Motor neuron (in vitro differentiated cells): Measurements from ENCODE around the gene FGF11. TPM values are rescaled to one million over a fixed set of nuclear protein-coding genes. Genes with fewer than 3 reads are reported as not detected.
"Not testable (repeated sequence)": the region's sequence is repeated elsewhere in the genome, so short reads cannot be mapped to it uniquely, and the experiment has no call there.

ENCODE experiments used
- ATAC-seq, 8 experiments: fragments of 200-7000 bp; cut with Tn5 transposase; replicated peaks in 6 of 8; 2 replicates each; pipeline ENCODE4 v1.8.0; 2021; ENCODE audit warnings: mild to moderate bottlenecking in 8 of 8, moderate library complexity in 8 of 8
- H3K27ac ChIP-seq, 2 donors: fragments of 250-450 bp; sonication (Bioruptor Pico); 2 replicates each; pipeline ENCODE4 v1.9.0; 2021; ENCODE audit warnings: antibody characterized with exemption in 2 of 2, mild to moderate bottlenecking in 2 of 2, moderate library complexity in 1 of 2
- H3K4me1 ChIP-seq, 2 donors: fragments of 250-450 bp; sonication (Bioruptor Pico); replicated peaks in 1 of 2; 2 replicates each; pipeline ENCODE4 v1.6.1; 2021; ENCODE audit warnings: antibody characterized with exemption in 2 of 2, mild to moderate bottlenecking in 2 of 2, moderate library complexity in 1 of 2
- H3K4me3 ChIP-seq, 5 donors: fragments of 250-450 bp; sonication (Bioruptor Pico); 2 replicates each; pipeline ENCODE4 v1.9.0; 2021; ENCODE audit warnings: antibody characterized with exemption in 5 of 5, mild to moderate bottlenecking in 5 of 5, moderate library complexity in 4 of 5
- WGBS, 10 experiments: fragments of 450-650 bp; shearing (Covaris generic); methylation state at CpG; one replicate each; pipeline ENCODE4 v1.0.0; 2022; 5-methylcytosine and 5-hydroxymethylcytosine counted together
- in situ Hi-C, 9 experiments: fragments of 400-800 bp; cut with MboI; loops; one replicate each; pipeline ENCODE4 v1.15.0; 2021; ENCODE audit warnings: low sequenced_read_pairs in 9 of 9, low pct_unique_long_range_greater_than_20kb in 2 of 9; ENCODE audit not compliant: unreplicated experiment in 9 of 9
- total RNA-seq, 8 experiments: library from RNA; unstranded; fragments of 300-600 nt; gene quantifications; 2 replicates each; pipeline versions ENCODE4 v1.2.3 to v1.2.4, GENCODE V29; 2022

Gene FGF11
- total RNA-seq, 8 experiments from 2014 or later, result 0.61 to 17.4 (median 7.1) TPM

DNA sequence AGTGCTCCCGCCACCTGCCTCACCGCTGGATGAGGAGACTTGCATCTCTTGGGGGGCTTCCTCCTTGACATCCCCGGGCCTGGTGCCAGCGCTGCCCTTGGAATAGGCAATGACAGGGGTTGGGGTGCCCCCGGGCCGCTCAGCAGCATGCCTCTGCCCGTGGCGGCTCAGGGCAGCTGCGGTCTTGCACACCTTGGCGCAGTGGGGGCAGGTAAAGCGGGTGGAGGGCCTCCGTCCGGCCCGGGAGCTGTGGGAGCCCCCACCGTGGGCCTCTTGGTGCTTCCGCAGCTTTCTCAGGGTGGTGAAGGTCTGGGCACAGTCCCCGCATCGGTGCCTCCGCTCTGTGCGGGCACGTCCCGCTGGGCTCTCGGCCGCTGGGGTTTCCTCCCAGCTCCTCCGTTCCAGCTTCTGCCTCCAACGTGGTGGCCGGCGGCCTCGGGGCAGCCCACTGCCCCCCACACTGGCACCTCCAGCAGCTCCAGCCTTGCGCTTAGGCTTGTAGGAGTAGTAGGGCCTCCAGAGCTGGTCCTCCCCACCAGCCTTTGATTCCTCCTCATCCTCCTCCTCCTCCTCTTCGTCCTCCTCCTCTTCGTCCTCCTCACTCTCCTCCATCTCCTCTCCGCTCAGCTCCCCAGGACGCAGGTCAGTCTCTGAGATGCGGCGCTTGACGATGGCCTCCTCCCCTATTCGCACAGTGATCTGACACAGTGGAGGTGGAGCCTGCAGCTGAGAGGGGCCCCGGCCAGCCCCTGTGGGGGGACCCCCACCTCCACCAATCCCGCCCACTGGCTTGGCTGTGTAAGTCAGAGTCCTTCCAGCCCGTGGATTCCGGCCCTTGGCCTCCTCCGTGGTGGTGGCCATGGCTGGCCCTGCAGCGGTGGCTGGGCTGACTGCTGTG lies 23.4 kb downstream of the FGF11 start:
- no peak overlapping the region for H3K4me3 ChIP-seq
- in situ Hi-C loops, result no loop called here
- no peak overlapping the region for H3K27ac ChIP-seq
- peak in 5 of 8 experiments; percentile 49 to 62 (median 57) for ATAC-seq
- 40 to 100% (median 95%) methylated on average over 1 to 6 of the region's 44 CpGs; no CpG with 5 or more reads in 5 of the 10 experiments for WGBS, 10 experiments
- peaks cover 5 to 8% of the 10 kb centered on the region in 2 donors for H3K4me1 ChIP-seq

DNA sequence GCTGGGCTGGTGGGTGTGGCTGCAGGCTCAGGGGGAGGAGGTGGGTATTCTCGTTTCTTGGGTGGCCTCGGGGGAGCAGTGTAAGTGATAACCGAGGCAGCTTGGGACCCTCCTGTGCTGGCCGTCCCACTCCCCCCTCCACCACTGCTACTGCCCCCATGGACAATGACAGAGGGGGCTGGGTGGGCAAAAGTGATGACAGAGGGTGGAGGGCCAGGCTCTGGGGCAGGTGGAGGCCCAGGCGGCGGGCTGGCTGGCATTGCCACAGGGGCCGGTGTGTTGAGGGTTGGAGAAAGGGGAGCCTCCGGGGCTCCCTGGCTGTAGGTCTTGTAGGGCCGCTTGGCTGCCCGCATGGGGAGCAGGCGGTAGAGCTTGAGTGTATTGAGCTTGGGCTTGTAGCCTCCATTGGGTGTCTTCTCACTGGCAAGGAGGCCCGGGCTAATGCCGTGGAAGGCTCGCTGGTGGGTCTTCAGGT lies 24.1 kb downstream of the FGF11 start:
- in situ Hi-C loops, result no loop called here
- Histone ChIP-seq H3K4me1 (peaks cover 7 to 11% of the 10 kb centered on the region in 2 donors), H3K4me3 (no peak overlapping the region), H3K27ac (no peak overlapping the region)
- peak in 4 of 8 experiments; percentile 17 to 36 (median 30) for ATAC-seq
- WGBS, 10 experiments, result 92 to 100% (median 97%) methylated on average over 2 to 3 of the region's 14 CpGs; no CpG with 5 or more reads in 6 of the 10 experiments

DNA sequence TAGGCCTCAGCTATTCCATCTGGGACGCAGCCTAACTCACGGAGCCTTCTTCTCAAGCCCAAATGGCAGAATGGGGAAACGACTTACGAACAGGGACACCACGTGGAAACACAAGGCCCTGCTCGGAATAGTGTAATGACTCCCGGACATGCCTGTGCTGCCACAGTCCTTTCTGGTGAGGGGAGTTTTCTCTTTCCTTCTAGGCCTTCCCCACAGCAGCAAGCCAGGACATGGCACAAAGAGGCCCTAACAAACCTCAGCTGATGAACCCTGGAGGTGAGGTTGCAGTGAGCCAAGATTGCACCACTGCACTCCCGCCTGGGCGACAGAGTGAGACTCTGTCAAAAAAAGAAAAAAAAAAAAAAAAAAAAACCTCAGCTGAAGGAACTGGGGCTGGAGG lies 24.8 kb downstream of the FGF11 start:
- peaks cover 7 to 11% of the 10 kb centered on the region in 2 donors for H3K4me1 ChIP-seq
- H3K4me3 ChIP-seq, result no peak overlapping the region
- in situ Hi-C loops, result no loop called here
- H3K27ac ChIP-seq, result no peak overlapping the region
- peak in 1 of 8 experiments; percentile 3 for ATAC-seq
- whole genome bisulfite sequencing, 10 experiments, result 76 to 100% (median 94%) methylated on average over 2 to 8 of the region's 9 CpGs; no CpG with 5 or more reads in 5 of the 10 experiments

GRCh38 chr17:7465597-7466275 lies 26.4 kb downstream of the FGF11 start:
- in situ Hi-C loops, result no loop called here
- ATAC-seq, result peak in 2 of 8 experiments; percentile 8 to 10

GRCh38 chr17:7466318-7466638 lies 27.0 kb downstream of the FGF11 start:
- ATAC-seq, result no peak
- Histone ChIP-seq H3K4me1 (peaks cover 7 to 11% of the 10 kb centered on the region in 2 donors), H3K4me3 (no peak overlapping the region), H3K27ac (no peak overlapping the region)
- in situ Hi-C loops, result no loop called here
- no CpG with 5 or more reads among the region's 9 CpGs for WGBS, 10 experiments

More at GRCh38 chr17:7465597-7466275, 26.4 kb downstream of the FGF11 start:
- WGBS, 10 experiments, result 80 to 100% (median 100%) methylated on average over 1 to 3 of the region's 33 CpGs; no CpG with 5 or more reads in 5 of the 10 experiments
- Histone ChIP-seq H3K27ac (no peak overlapping the region), H3K4me3 (no peak overlapping the region), H3K4me1 (peaks cover 7 to 11% of the 10 kb centered on the region in 2 donors)

DNA sequence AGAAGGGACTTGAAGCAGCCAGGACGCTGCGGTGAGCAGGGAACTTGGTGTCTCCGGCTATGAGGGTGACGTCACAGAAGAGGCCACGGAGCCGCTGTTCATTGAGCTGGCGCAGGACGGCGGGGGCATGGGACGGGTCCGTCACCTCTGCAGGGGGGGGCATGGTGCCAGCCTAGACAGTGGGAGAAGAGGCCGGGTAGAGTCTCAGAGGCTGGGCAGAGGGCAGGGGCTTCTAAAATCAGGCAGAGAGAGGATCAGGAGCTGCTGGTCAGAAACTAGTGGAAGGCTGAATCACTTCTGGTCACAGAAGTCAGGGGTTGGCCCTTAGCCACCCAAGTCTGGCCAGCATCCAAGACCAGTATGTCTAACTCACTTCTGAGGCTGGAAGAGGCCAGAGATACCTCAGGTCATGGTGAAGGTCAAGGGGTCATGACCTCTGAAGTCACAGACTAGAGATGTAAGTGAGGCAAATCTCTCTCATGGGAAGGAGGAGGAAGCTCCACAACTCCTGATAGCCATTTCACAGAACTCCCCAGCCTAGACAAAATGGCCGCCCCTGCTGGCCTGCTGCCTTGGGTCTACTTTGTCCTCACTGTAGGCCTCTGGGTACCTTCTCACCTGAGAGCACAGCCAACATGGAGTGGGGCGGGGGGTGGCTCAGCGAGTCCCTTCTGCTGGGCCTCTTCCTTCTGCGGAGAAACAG lies 27.5 kb downstream of the FGF11 start:
- H3K4me1 ChIP-seq, result peaks cover 7 to 11% of the 10 kb centered on the region in 2 donors
- no peak overlapping the region for H3K4me3 ChIP-seq
- in situ Hi-C loops, result no loop called here
- peak in 1 of 8 experiments; percentile 38 for ATAC-seq
- 60 to 100% (median 84%) methylated on average over 1 to 5 of the region's 16 CpGs; no CpG with 5 or more reads in 4 of the 10 experiments for WGBS, 10 experiments
- peak overlapping the region in 1 of 2 donors; percentile 36 for H3K27ac ChIP-seq

GRCh38 chr17:7467498-7467897 lies 28.2 kb downstream of the FGF11 start:
- Histone ChIP-seq H3K4me1 (peaks cover 7 to 11% of the 10 kb centered on the region in 2 donors), H3K27ac (no peak overlapping the region), H3K4me3 (no peak overlapping the region)
- 44 to 100% (median 81%) methylated on average over 1 to 3 of the region's 3 CpGs; no CpG with 5 or more reads in 4 of the 10 experiments for WGBS, 10 experiments
- in situ Hi-C loops, result no loop called here
- no peak for ATAC-seq

GRCh38 chr17:7468290-7468689 lies 29.0 kb downstream of the FGF11 start:
- ATAC-seq, result no peak
- H3K4me3 ChIP-seq, result no peak overlapping the region
- peaks cover 7 to 11% of the 10 kb centered on the region in 2 donors for H3K4me1 ChIP-seq
- in situ Hi-C loops, result no loop called here
- 85 to 100% (median 93%) methylated on average over 2 to 7 of the region's 11 CpGs; no CpG with 5 or more reads in 3 of the 10 experiments for WGBS, 10 experiments
- H3K27ac ChIP-seq, result no peak overlapping the region

DNA sequence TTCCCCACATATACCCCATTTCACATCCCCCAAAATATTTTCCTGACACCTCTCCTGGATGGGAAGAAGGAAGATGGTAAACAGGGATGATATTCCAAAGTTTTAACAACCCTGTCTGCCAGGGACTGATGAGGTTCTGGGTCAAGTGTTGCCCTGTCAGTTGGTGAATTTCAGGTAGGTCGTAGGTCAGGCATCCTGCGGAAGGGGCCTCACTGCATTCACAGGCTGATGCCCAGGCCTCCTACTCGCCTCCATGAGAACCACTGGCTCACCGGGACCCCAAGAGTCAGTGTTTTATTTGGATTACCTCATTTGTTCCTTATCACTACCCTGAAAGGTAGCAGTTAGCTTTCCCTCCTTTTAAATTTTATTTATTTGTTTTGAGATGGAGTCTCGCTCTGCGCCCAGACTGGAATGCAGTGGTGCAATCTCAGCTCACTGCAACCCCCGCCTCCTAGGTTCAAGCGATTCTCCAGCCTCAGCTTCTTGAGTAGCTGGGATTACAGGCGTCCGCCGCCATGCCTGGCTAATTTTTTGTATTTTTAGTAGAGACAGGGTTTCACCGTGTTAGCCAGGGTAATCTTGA lies 29.6 kb downstream of the FGF11 start:
- 81 to 100% (median 93%) methylated on average over 1 to 9 of the region's 12 CpGs; no CpG with 5 or more reads in 4 of the 10 experiments for WGBS, 10 experiments
- H3K4me3 ChIP-seq, result no peak overlapping the region
- peaks cover 7 to 11% of the 10 kb centered on the region in 2 donors for H3K4me1 ChIP-seq
- H3K27ac ChIP-seq, result no peak overlapping the region
- ATAC-seq, result no peak
- in situ Hi-C loops, result no loop called here

GRCh38 chr17:7469843-7470242 lies 30.5 kb downstream of the FGF11 start:
- WGBS, 10 experiments, result 89 to 100% (median 98%) methylated on average over 1 to 12 of the region's 12 CpGs; no CpG with 5 or more reads in 2 of the 10 experiments
- ATAC-seq, H3K27ac ChIP-seq, H3K4me3 ChIP-seq, in situ Hi-C loops: not testable (repeated sequence)
- peaks cover 7 to 11% of the 10 kb centered on the region in 2 donors for H3K4me1 ChIP-seq

DNA sequence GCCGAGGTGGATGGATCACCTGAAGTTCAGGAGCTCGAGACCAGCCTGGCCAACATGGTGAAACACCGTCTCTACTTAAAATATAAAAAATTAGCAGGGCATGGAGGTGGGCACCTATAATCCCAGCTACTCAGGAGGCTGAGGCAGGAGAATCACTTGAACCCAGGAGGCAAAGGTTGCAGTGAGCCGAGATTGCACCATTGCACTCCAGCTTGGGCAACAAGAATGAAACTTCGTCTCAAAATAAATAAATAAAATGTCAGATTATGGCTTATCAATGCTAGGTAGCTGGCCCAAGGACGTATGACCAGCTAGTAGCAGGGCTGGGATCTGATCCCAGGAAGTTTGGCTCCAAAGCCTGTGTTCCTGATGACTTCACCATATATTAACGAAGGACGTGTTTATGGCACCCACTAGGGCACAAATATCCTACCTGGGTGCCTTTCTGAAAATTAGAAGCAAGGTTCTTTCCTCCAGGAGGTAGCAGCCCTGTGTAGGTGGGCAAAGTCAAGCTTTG lies 31.2 kb downstream of the FGF11 start:
- H3K27ac ChIP-seq, in situ Hi-C loops, H3K4me3 ChIP-seq, ATAC-seq: not testable (repeated sequence)
- H3K4me1 ChIP-seq, result peaks cover 7 to 11% of the 10 kb centered on the region in 2 donors
- WGBS, 10 experiments, result 66 to 100% (median 90%) methylated on average over 1 to 8 of the region's 8 CpGs; no CpG with 5 or more reads in 1 of the 10 experiments

DNA sequence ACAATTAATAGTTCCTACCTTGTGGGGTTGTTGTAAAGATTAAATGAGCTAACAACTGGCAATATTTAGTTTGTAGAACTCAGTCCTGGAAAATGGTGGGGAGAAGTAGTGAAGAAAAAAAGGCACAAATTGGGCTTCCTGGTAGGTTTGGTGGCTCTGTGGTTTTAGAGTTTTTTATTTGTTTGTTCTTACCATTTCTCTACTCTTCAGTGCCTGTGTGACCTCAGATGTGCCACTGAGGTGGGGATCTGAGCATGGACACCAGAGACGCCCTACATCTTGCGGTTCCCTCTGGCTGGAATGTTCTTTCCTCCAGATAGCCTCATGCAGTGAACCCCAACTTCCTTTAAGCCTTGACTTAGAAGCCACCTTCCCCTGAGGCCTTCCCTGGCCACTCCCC lies 32.4 kb downstream of the FGF11 start:
- 83 to 100% (median 83%) methylated on average over 1 to 2 of the region's 2 CpGs; no CpG with 5 or more reads in 7 of the 10 experiments for WGBS, 10 experiments
- in situ Hi-C loops, result no loop called here
- Histone ChIP-seq H3K4me1 (peaks cover 7 to 11% of the 10 kb centered on the region in 2 donors), H3K4me3 (no peak overlapping the region), H3K27ac (no peak overlapping the region)
- no peak for ATAC-seq
